ENCODE results near the gene LRATD1. TPM values are rescaled to one million over a fixed set of nuclear protein-coding genes. Genes with fewer than 3 reads are reported as not detected.

The LRATD1 gene
- total and polyA plus RNA-seq, 2 donors (not counting 3 experiments of a cell fraction or from before 2014, with no cell fraction given), result not detected

DNA sequence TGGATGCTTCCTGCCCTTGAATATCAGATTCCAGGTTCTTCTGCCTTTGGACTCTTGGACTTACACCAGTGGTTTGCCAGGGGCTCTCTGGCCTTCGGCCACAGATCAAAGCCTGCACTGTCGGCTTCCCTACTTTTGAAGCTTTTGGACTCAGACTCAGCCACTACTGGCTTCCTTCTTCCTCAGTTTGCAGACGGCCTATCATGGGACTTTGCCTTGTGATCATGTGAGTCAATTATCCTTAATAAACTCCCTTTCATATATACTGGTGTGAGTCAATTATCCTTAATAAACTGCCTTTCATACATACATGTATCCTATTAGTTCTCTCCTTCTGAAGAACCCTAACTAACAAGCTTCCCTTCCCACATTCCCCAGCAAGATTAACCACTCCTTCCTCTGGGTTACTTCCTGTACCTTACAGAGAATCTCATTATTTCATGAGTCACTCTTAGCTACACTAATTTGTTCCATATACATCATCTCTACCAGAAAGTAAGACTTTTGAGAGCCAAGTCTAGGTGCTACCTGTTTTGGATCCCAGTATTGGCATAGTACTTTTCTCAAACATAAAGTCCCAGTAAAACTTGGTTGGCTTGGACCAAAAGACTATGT, 31.3 kb upstream of the LRATD1 start:
- H3K79me2 ChIP-seq (ENCODE audit: control insufficient read depth, insufficient read depth, low read length), result no peaks in the 10 kb centered on the region
- no peak overlapping the region for H3K27ac ChIP-seq (ENCODE audit: insufficient read depth, low read depth, low read length)
- BruUV-seq (replicated peaks), result no TSS peak
- no peaks in the 10 kb centered on the region for H3K36me3 ChIP-seq (ENCODE audit: control insufficient read depth in 2 of 2, extremely low read depth in 1 of 2, insufficient read depth in 2 of 2, low read length in 2 of 2)
- H3K27me3 ChIP-seq (ENCODE audit: control insufficient read depth in 2 of 2, insufficient read depth in 2 of 2, low read length in 2 of 2), result no peaks in the 10 kb centered on the region
- H3K9me3 ChIP-seq (replicated peaks; ENCODE audit: control insufficient read depth, insufficient read depth, low read length), result peaks cover 7% of the 10 kb centered on the region
- no peak overlapping the region for H3K4me2 ChIP-seq (ENCODE audit: insufficient read depth, low read length)
- TF ChIP-seq MYC (IDR thresholded peaks at IDR 0.05; ENCODE audit: low read depth, low read length) (no peak), JUN (IDR thresholded peaks at IDR 0.05; ENCODE audit: borderline replicate concordance, insufficient read depth, insufficient read length, low read depth) (no peak), POLR2A (IDR thresholded peaks at IDR 0.05; ENCODE audit: low read depth, low read length) (no peak), GATA2 (IDR thresholded peaks at IDR 0.05; ENCODE audit: insufficient read depth, insufficient read length, low read depth, low read length) (no peak), EZH2 (IDR thresholded peaks at IDR 0.05; ENCODE audit: borderline replicate concordance, low read depth, low read length, severe bottlenecking) (no peak), MAX (IDR thresholded peaks at IDR 0.05; ENCODE audit: insufficient read depth, insufficient read length) (no peak), FOS (IDR thresholded peaks at IDR 0.05; ENCODE audit: borderline replicate concordance, insufficient read depth, low read length) (no peak), POLR2AphosphoS5 (IDR thresholded peaks at IDR 0.05; ENCODE audit: insufficient read depth, low read depth, low read length) (no peak)
- TF ChIP-seq, protein P1, sequence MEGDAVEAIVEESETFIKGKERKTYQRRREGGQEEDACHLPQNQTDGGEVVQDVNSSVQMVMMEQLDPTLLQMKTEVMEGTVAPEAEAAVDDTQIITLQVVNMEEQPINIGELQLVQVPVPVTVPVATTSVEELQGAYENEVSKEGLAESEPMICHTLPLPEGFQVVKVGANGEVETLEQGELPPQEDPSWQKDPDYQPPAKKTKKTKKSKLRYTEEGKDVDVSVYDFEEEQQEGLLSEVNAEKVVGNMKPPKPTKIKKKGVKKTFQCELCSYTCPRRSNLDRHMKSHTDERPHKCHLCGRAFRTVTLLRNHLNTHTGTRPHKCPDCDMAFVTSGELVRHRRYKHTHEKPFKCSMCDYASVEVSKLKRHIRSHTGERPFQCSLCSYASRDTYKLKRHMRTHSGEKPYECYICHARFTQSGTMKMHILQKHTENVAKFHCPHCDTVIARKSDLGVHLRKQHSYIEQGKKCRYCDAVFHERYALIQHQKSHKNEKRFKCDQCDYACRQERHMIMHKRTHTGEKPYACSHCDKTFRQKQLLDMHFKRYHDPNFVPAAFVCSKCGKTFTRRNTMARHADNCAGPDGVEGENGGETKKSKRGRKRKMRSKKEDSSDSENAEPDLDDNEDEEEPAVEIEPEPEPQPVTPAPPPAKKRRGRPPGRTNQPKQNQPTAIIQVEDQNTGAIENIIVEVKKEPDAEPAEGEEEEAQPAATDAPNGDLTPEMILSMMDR (IDR thresholded peaks at IDR 0.05; ENCODE audit: extremely low read depth in 1 of 2, insufficient read depth in 1 of 2, low read depth in 1 of 2, low read length in 2 of 2), result no peak
- H3K9ac ChIP-seq (replicated peaks; ENCODE audit: extremely low read depth, insufficient read depth, low read length), result no peak overlapping the region
- H3K4me1 ChIP-seq (ENCODE audit: control insufficient read depth, extremely low read depth, insufficient read depth, low read length), result no peaks in the 10 kb centered on the region
- CTCF ChIA-PET, result no interaction called here
- no peaks in the 10 kb centered on the region for H4K20me1 ChIP-seq (replicated peaks; ENCODE audit: control insufficient read depth, extremely low read depth, insufficient read depth, low read length)
- intact Hi-C loops (cut with micrococcal nuclease), result no loop called here
- POLR2A ChIA-PET, result no interaction called here
- no peak for FAIRE-seq
- H3K9me1 ChIP-seq (replicated peaks; ENCODE audit: control insufficient read depth, extremely low read depth, insufficient read depth, low read length), result no peaks in the 10 kb centered on the region
- dilution Hi-C loops (cut with MboI; ENCODE audit: extremely low pct_ligation_motif_present, low sequenced_read_pairs), result no loop called here
- H3K4me3 ChIP-seq (replicated peaks in 1 of 3; ENCODE audit: insufficient read depth in 1 of 3, low read depth in 1 of 3, low read length in 3 of 3), result no peak overlapping the region
- DNase-seq (ENCODE audit: low read depth, low spot score), result no peak
- H2AFZ ChIP-seq (ENCODE audit: low read depth, low read length), result no peak overlapping the region

Measured in endothelial cell of umbilical vein (primary cell).